Activated CD4-positive, alpha-beta T cell treated with anti-CD3 and anti-CD28 coated beads, Interleukin-2, amount 50 U/mL, for 48 hours (primary cell): ENCODE measurements around the gene UBE2L6.

Experiments used
- DNase-seq, 2 experiments: peaks; one replicate each; pipeline ENCODE4 v3.0.0-alpha.2; 2020

The UBE2L6 gene

DNA sequence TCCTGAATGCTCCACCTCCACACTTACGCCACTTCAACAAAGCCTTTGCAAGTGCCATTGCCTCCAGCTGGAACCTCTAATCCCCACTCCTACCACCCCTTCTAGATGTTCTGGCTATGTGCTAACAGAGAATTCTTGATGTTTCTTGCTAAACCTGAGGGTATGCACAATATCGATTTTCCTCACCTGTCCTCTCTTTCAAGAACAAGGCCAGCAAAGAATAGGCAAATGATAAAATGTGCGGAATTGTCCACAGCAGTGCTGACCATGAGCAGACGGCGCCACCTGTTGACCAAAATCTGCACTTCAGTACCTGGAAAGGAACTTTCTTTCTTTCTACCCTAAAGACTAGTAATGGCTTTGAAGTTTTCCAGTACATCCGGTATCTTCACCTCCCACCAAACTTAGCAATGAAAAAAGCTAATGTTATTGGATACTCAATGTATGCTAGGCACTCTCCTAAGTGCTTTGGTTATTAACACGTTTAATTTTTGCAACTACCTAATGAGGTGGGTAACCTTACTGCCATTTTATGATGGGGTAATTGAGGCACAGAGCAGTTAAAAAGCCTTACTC, 40.3 kb downstream of the UBE2L6 start:
- DNase-seq = peak; percentile 83 to 86

DNA sequence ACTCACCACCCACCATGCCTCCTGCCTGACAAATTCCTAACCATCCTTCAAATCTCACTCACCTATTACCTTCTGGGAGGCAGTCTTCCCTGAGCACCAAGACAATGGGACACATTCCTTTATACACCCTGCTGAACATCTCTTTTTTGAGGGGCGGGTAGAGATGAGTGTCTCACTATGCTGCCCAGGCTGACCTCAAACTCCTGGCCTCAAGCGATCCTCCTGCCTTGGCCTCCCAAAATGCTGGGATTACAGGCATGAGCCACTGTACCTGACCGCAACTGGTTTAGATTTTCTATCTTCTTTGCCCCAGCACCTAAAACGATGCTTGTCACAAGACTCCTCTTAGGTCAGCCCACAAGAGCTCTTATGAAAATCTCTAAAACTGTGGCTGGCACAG, 44.1 kb downstream of the UBE2L6 start:
- no peak for DNase-seq

DNA sequence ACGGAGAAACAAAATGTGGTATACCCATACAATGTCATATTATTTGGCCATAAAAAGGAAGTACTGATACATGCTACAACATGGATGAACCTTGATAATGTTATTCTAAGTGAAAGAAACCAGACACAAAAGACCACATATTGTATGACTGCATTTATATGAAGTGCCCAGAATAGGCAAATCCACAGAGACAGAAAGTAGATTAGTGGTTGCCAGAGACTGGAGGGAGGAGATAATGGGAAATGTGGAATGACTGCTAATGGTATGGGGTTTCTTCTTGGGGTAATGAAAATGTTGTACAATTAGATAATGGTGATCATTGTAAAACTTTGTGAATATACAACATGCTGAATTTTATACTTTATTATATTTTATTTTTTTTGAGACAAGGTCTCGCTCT, 46.4 kb downstream of the UBE2L6 start:
- DNase-seq = no peak

DNA sequence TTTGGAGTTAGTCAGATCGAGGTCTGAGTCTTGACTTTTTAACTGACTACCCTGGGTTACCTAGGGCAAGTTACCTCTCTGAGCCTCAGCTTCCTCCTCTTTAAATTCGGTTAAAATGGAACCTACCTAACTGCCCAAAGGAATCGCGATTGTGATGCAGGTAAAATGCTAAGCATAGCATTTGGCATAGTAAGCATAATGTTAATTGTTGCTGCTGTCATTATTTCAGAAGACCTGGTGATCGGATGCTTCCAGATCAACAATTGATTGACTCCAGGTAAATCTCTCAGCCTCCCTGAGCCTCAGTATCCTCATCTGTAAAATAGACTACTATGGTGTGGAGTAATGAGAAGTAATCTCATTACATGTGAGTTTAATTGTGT, 51.4 kb downstream of the UBE2L6 start:
- DNase-seq = no peak

DNA sequence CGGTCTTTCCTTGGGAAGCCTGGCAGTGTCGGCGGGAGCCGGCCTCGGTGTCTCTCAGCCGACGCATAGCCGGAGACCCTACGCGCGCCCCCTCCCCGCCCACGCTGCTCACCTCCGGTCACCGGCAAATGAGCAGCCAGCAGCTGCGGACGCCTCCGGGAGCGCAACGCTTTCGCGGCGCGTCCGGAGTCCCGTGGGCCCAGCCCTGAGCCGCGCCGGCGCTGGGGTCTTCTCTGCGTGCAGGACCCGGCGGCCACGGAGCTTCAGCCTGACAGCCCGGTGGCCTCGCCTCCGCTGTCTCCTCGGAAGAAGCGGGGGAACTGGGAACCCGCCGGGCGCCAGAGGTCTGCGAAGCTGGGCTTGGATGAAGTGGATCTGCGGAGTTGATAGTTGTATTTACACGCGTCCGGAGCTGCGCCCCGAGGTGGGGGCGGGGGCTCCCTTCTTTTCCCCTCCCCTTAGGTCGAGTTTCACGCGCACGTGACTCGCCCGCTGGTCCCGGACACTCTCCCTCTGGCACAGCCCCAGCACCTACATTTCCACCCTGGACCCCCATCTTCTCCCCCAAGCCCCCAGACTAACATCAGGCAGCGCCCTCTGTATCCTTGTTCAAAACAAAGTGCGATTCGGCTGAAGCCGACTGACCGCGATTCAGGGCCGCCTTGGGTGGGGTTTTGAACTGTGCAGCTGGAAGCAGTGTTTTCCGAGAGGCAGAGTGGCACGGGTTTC, 52.0 kb downstream of the UBE2L6 start, which contains the start of gene SLC43A1:
Gene SLC43A1 (minus strand): TSS at position 371 of the 729 bp plus-strand sequence. CDS start 1,591 bp downstream, outside the sequence.
- peak; percentile 57 to 68 for DNase-seq

GRCh38 chr11:57514538-57515331, 52.7 kb downstream of the UBE2L6 start:
- peak; percentile 60 to 68 for DNase-seq

GRCh38 chr11:57513911-57514537, 53.4 kb downstream of the UBE2L6 start:
- DNase-seq = peak; percentile 33 to 46

- DNase-seq = no peak
These were observed 54.0 kb downstream of the UBE2L6 start for GRCh38 chr11:57513452-57513795.

- DNase-seq = no peak
These were observed 54.6 kb downstream of the UBE2L6 start for GRCh38 chr11:57512646-57513451.

GRCh38 chr11:57511741-57512430, 55.6 kb downstream of the UBE2L6 start:
- DNase-seq = no peak

GRCh38 chr11:57508341-57509170, 58.9 kb downstream of the UBE2L6 start:
- no peak for DNase-seq

DNA sequence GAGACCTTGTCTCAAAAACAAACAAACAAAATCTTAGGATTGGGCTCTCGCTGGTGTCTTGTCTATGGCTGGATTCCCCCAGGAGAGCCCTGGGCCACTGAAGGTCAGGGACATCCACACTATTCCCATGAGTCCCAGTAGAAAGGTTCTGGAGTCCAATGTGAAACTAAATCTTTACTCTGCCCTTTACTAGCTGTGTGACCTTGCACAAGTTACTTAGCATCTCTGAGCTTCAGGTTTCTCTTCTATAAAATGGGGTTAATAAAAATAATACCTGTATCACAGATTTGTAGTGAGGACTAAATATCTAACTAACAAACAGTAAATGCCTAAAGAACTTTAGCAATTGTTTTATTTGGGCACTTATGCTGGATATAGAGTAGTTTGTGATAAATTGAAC, 61.0 kb downstream of the UBE2L6 start:
- no peak for DNase-seq

DNA sequence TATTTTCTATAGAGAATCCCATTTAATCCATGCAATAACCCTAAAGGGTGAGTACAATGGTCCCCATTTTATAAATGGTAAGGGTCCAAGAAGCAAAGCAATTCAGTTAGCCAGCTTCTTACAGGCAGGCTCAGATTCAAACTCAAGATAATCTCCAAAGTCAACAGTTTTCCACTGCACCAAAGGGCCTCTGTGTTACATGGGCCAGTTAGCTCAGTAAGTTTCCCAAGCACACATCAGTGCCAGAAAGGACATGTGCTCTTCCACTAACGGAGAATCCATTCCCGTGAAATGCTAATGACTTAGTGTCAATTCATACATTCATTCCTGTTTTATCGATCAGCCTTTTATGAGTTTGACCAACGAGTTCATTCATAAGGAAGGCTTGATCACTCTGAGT, 63.0 kb downstream of the UBE2L6 start:
- no peak for DNase-seq

GRCh38 chr11:57502870-57503269, 64.6 kb downstream of the UBE2L6 start:
- DNase-seq = no peak

DNA sequence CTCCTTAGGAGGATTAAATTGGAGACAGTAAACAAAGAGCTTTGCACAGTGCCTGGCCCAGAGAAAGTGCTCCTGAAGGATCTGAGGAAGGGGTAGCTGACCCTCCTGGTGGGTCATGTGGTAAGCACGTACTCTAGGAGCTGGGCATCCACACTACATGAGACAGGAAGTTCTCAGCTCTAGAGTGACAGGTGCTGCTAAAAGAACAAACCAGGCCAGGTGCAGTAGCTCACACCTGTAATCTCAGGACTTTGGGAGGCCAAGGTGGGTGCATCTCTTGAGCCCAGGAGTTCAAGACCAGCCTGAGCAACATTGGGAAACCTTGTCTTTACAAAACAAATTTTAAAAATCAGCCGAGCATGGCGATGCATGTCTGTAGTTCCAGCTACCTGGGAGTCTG, 65.1 kb downstream of the UBE2L6 start:
- no peak for DNase-seq

DNA sequence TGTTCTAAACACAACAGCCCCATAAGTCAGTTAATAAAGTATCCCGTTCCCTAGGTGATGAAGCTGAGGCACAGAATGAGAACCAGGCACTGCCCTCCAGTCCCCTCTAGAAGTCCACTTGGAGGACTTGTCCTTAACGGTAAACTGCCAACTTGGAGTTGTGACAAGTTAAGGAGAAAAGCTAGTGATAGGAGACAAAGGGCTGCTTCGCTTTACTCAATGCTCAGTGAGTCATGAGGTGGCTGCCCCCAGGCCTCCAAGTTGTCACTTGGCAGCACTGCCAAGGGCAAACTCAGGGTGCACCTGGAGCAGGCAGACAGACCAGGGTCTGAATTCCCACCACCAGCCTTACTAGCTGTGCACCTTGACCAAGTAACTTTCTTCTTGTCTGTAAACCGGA, 65.5 kb downstream of the UBE2L6 start:
- no peak for DNase-seq
